Spinal cord (tissue), 10 donors: ENCODE measurements around the gene UTY. TPM values are rescaled to one million over a fixed set of nuclear protein-coding genes. Genes with fewer than 3 reads are reported as not detected.
"Not testable (repeated sequence)": the region's sequence is repeated elsewhere in the genome, so short reads cannot be mapped to it uniquely, and the experiment has no call there.

Source experiments
- DNase-seq, 6 donors: peaks; one replicate each; pipeline versions ENCODE4 v3.0.0 to v3.0.0-alpha.2; 2013 to 2015; ENCODE audit warnings: low spot score in 6 of 6, low read depth in 4 of 6
- H3K27ac ChIP-seq: one replicate; pipeline ENCODE4 v1.5.1; 2013; ENCODE audit warnings: low read depth, low read length, control low read depth
- H3K27me3 ChIP-seq: one replicate; pipeline ENCODE4 v1.6.1; 2013; ENCODE audit warnings: low read length; ENCODE audit not compliant: control insufficient read depth, insufficient read depth
- H3K36me3 ChIP-seq: one replicate; pipeline ENCODE4 v1.6.1; 2013; ENCODE audit warnings: low read length; ENCODE audit not compliant: control insufficient read depth, insufficient read depth
- H3K4me1 ChIP-seq: one replicate; pipeline ENCODE4 v1.6.1; 2013; ENCODE audit warnings: low read length; ENCODE audit not compliant: control insufficient read depth, insufficient read depth
- H3K4me3 ChIP-seq: one replicate; pipeline ENCODE4 v1.5.1; 2013; ENCODE audit warnings: low read depth, low read length, control low read depth
- H3K9me3 ChIP-seq: one replicate; pipeline ENCODE4 v1.6.1; 2013; ENCODE audit warnings: low read length; ENCODE audit not compliant: control insufficient read depth, insufficient read depth
- WGBS: methylation state at CpG from one replicate; pipeline ENCODE4 v1.1.5; 2013; ENCODE audit warnings: missing lambda C conversion rate; ENCODE audit not compliant: insufficient coverage; 5-methylcytosine and 5-hydroxymethylcytosine counted together
- polyA plus RNA-seq, 2 donors: library from polyadenylated mRNA; unstranded; fragments of 120-200 nt; gene quantifications; one replicate each; pipeline ENCODE4 v1.2.1, GENCODE V29; 2013; ENCODE audit not compliant: insufficient read length in 2 of 2
- total RNA-seq, 2 donors: library from RNA; depleted of rRNA in 1 of 2; stranded (reverse); fragments of 120-200 nt in 1 of 2; fragments of >200 nt in 1 of 2; gene quantifications; one replicate each; pipeline versions ENCODE4 v1.2.3 to v1.2.4, GENCODE V29; 2013 to 2014
- donor health status: healthy.

Gene UTY
- total and polyA plus RNA-seq, 4 donors: 10.3 to 11.9 TPM; not detected in 2

GRCh38 chrY:13271706-13272105 is 208.1 kb downstream of the UTY start:
- H3K27ac ChIP-seq: no peak overlapping the region
- no peaks in the 10 kb centered on the region for H3K27me3 ChIP-seq
- H3K9me3 ChIP-seq: no peaks in the 10 kb centered on the region
- no peak for DNase-seq
- no peaks in the 10 kb centered on the region for H3K36me3 ChIP-seq
- H3K4me3 ChIP-seq: no peak overlapping the region
- no peaks in the 10 kb centered on the region for H3K4me1 ChIP-seq

- not testable (repeated sequence) for H3K9me3 ChIP-seq, H3K4me3 ChIP-seq, H3K27me3 ChIP-seq, H3K4me1 ChIP-seq, H3K36me3 ChIP-seq, H3K27ac ChIP-seq
- peak in 1 of 6 donors; percentile 56 for DNase-seq
- no CpG with 5 or more reads among the region's 4 CpGs for WGBS
Measured at GRCh38 chrY:13253941-13254440, 225.8 kb downstream of the UTY start.

GRCh38 chrY:13250421-13250820 is 229.4 kb downstream of the UTY start:
- no peaks in the 10 kb centered on the region for H3K9me3 ChIP-seq

GRCh38 chrY:13243716-13244115 is 236.1 kb downstream of the UTY start:
- H3K4me1 ChIP-seq: no peaks in the 10 kb centered on the region
- no CpG with 5 or more reads among the region's 5 CpGs for WGBS

More at GRCh38 chrY:13250421-13250820, 229.4 kb downstream of the UTY start:
- H3K27ac ChIP-seq: no peak overlapping the region
- no peak for DNase-seq
- no peaks in the 10 kb centered on the region for H3K36me3 ChIP-seq
- no peaks in the 10 kb centered on the region for H3K27me3 ChIP-seq
- H3K4me1 ChIP-seq: no peaks in the 10 kb centered on the region
- no peak overlapping the region for H3K4me3 ChIP-seq

GRCh38 chrY:13233901-13234300 is 245.9 kb downstream of the UTY start:
- no peaks in the 10 kb centered on the region for H3K4me1 ChIP-seq
- no peaks in the 10 kb centered on the region for H3K27me3 ChIP-seq
- no peak overlapping the region for H3K4me3 ChIP-seq
- no CpG with 5 or more reads among the region's 3 CpGs for WGBS
- H3K36me3 ChIP-seq: no peaks in the 10 kb centered on the region
- H3K27ac ChIP-seq: no peak overlapping the region
- no peak for DNase-seq
- H3K9me3 ChIP-seq: no peaks in the 10 kb centered on the region

More at GRCh38 chrY:13243716-13244115, 236.1 kb downstream of the UTY start:
- no peak for DNase-seq
- Histone ChIP-seq H3K4me3 (no peak overlapping the region), H3K36me3 (no peaks in the 10 kb centered on the region), H3K9me3 (no peaks in the 10 kb centered on the region), H3K27me3 (no peaks in the 10 kb centered on the region), H3K27ac (no peak overlapping the region)

- Histone ChIP-seq H3K4me1 (no peaks in the 10 kb centered on the region), H3K9me3 (no peaks in the 10 kb centered on the region), H3K4me3 (no peak overlapping the region), H3K36me3 (no peaks in the 10 kb centered on the region), H3K27me3 (no peaks in the 10 kb centered on the region), H3K27ac (no peak overlapping the region)
- no CpG with 5 or more reads among the region's 1 CpG for WGBS
- no peak for DNase-seq
Measured at GRCh38 chrY:13233118-13233517, 246.7 kb downstream of the UTY start.

GRCh38 chrY:13227354-13227953 is 252.4 kb downstream of the UTY start:
- H3K4me3 ChIP-seq: no peak overlapping the region
- H3K27me3 ChIP-seq: no peaks in the 10 kb centered on the region
- no CpG with 5 or more reads among the region's 2 CpGs for WGBS
- no peaks in the 10 kb centered on the region for H3K36me3 ChIP-seq
- H3K4me1 ChIP-seq: no peaks in the 10 kb centered on the region
- H3K9me3 ChIP-seq: no peaks in the 10 kb centered on the region
- no peak overlapping the region for H3K27ac ChIP-seq
- DNase-seq: peak in 1 of 6 donors; percentile 6

- DNase-seq: no peak
- WGBS: no CpG with 5 or more reads among the region's 5 CpGs
- no peaks in the 10 kb centered on the region for H3K36me3 ChIP-seq
- no peak overlapping the region for H3K4me3 ChIP-seq
- H3K27me3 ChIP-seq: no peaks in the 10 kb centered on the region
- H3K4me1 ChIP-seq: no peaks in the 10 kb centered on the region
- H3K27ac ChIP-seq: no peak overlapping the region
- no peaks in the 10 kb centered on the region for H3K9me3 ChIP-seq
Measured at GRCh38 chrY:13210961-13211646, 268.7 kb downstream of the UTY start.

GRCh38 chrY:13205214-13205613 is 274.6 kb downstream of the UTY start:
- H3K36me3 ChIP-seq: no peaks in the 10 kb centered on the region
- H3K27ac ChIP-seq: no peak overlapping the region
- H3K4me3 ChIP-seq: no peak overlapping the region
- no peaks in the 10 kb centered on the region for H3K4me1 ChIP-seq
- no peaks in the 10 kb centered on the region for H3K9me3 ChIP-seq
- no peak for DNase-seq
- no peaks in the 10 kb centered on the region for H3K27me3 ChIP-seq
- no CpG with 5 or more reads among the region's 1 CpG for WGBS
